Fibroblast of the aortic adventitia (primary cell): ENCODE measurements around the gene FBXO28. TPM values are rescaled to one million over a fixed set of nuclear protein-coding genes. Genes with fewer than 3 reads are reported as not detected.

ENCODE experiments used
- DNase-seq: peaks from one replicate; pipeline ENCODE4 v3.0.0-alpha.2; 2010; ENCODE audit warnings: low read depth
- H3K4me3 ChIP-seq: 2 replicates; pipeline ENCODE4 v1.5.1; 2011; ENCODE audit warnings: low read depth, mild to moderate bottlenecking, control low read depth, low read length, moderate library complexity
- total RNA-seq: library from RNA; depleted of rRNA; stranded (reverse); fragments of >200 nt; gene quantifications from 2 replicates; pipeline ENCODE4 v1.2.3, GENCODE V29; 2012; ENCODE audit warnings: low replicate concordance
- TF ChIP-seq, protein P1 (sequence below): IDR thresholded peaks from 2 replicates; pipeline ENCODE4 v1.5.1; 2011; ENCODE audit warnings: mild to moderate bottlenecking, low read length, control low read depth, inconsistent platforms; ENCODE audit not compliant: insufficient read depth

FBXO28 gene
- total RNA-seq, 1 donor: 37.1 TPM

GRCh38 chr1:224138198-224138597, 24.3 kb downstream of the FBXO28 start:
- TF ChIP-seq, protein P1, sequence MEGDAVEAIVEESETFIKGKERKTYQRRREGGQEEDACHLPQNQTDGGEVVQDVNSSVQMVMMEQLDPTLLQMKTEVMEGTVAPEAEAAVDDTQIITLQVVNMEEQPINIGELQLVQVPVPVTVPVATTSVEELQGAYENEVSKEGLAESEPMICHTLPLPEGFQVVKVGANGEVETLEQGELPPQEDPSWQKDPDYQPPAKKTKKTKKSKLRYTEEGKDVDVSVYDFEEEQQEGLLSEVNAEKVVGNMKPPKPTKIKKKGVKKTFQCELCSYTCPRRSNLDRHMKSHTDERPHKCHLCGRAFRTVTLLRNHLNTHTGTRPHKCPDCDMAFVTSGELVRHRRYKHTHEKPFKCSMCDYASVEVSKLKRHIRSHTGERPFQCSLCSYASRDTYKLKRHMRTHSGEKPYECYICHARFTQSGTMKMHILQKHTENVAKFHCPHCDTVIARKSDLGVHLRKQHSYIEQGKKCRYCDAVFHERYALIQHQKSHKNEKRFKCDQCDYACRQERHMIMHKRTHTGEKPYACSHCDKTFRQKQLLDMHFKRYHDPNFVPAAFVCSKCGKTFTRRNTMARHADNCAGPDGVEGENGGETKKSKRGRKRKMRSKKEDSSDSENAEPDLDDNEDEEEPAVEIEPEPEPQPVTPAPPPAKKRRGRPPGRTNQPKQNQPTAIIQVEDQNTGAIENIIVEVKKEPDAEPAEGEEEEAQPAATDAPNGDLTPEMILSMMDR: no peak
- no peak overlapping the region for H3K4me3 ChIP-seq
- no peak for DNase-seq

DNA sequence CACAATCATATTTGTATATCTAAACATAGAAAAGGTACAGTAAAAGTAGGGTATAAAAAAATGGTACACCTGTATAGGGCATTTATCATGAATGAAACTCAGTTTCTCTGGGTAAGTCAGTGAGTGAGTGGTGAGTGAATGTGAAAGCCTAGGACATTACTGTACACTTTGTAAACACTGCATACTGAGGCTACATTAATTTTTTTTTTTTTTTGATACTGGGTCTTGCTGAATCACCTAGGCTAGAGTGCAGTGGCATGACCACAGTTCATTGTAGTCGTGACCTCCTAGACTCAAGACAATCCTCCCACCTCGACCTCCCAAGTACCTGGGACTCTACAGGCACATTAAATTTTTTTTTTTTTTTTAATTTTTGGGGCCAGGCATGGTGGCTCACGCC, 27.8 kb downstream of the FBXO28 start:
- no peak for DNase-seq
- TF ChIP-seq, protein P1: no peak
- no peak overlapping the region for H3K4me3 ChIP-seq

GRCh38 chr1:224149709-224150108, 35.8 kb downstream of the FBXO28 start:
- no peak for DNase-seq
- H3K4me3 ChIP-seq: no peak overlapping the region
- TF ChIP-seq, protein P1: no peak

GRCh38 chr1:224151117-224151516, 37.2 kb downstream of the FBXO28 start:
- DNase-seq: no peak
- TF ChIP-seq, protein P1: no peak
- H3K4me3 ChIP-seq: no peak overlapping the region

DNA sequence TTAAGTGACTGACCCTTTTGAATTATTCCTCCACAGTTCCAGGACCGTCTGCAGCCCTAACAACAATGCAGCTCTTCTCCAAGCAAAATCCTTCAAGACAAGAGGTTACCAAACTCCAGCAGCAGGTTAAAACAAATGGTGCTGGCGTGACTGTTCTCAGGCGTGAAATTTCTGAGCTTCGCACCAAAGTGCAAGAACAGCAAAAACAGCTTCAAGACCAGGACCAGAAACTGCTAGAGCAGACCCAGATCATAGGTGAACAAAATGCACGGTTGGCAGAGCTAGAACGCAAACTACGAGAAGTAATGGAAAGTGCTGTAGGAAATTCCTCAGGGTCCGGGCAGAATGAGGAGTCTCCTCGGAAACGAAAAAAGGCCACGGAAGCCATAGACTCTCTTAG, 43.4 kb downstream of the FBXO28 start:
- no peak overlapping the region for H3K4me3 ChIP-seq
- TF ChIP-seq, protein P1: no peak

GRCh38 chr1:224159541-224159940, 45.6 kb downstream of the FBXO28 start:
- no peak overlapping the region for H3K4me3 ChIP-seq
- no peak for DNase-seq
- TF ChIP-seq, protein P1: no peak

More for the DNA sequence above, 43.4 kb downstream of the FBXO28 start:
- no peak for DNase-seq

DNA sequence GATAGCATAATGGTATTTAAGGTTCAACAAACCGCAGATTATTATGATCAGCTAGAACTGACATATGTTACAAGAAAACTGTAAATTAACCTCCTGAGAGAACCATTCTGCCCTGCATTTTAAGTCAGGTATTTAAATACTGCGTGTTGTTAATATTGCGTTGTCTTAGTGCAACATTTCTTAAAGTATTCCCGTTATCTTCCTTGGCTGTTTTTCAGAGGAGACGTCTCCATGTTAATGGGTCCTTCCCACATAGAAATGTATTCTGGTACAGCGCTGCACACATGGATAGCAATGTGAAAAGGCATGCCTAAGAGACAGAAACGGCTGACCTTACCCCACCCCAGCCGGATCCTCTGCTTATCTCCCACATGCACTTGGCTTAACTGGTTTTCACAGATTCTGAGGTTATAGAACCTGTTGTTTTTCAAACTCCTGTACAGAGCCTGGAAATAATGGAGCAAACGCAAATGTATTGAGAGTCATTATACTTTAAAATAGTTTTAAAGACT, 46.3 kb downstream of the FBXO28 start:
- H3K4me3 ChIP-seq: no peak overlapping the region
- DNase-seq: no peak
- TF ChIP-seq, protein P1: no peak
